ENCODE data around the gene ZBTB16.

Gene ZBTB16

GRCh38 chr11:114036958-114037357 lies 22.6 kb upstream of the ZBTB16 start:
- DNase-seq (ENCODE audit: low spot score), result no peak
- in situ Hi-C loops (cut with MboI; ENCODE audit: low sequenced_read_pairs, unreplicated experiment), result no loop called here
- no peak for TF ChIP-seq CTCF (IDR thresholded peaks at IDR 0.05; ENCODE audit: borderline replicate concordance, control extremely low read depth, extremely low read depth, insufficient read depth, missing control alignments)

- in situ Hi-C loops (cut with MboI; ENCODE audit: low sequenced_read_pairs, unreplicated experiment), result no loop called here
- TF ChIP-seq CTCF (IDR thresholded peaks at IDR 0.05; ENCODE audit: borderline replicate concordance, control extremely low read depth, extremely low read depth, insufficient read depth, missing control alignments), result no peak
- no peak for DNase-seq (ENCODE audit: low spot score)
These were observed 20.0 kb upstream of the ZBTB16 start for GRCh38 chr11:114039551-114039950.

- no peak for TF ChIP-seq CTCF (IDR thresholded peaks at IDR 0.05; ENCODE audit: borderline replicate concordance, control extremely low read depth, extremely low read depth, insufficient read depth, missing control alignments)
- in situ Hi-C loops (cut with MboI; ENCODE audit: low sequenced_read_pairs, unreplicated experiment), result no loop called here
- DNase-seq (ENCODE audit: low spot score), result no peak
These were observed 18.8 kb upstream of the ZBTB16 start for GRCh38 chr11:114040706-114041211.

- in situ Hi-C loops (cut with MboI; ENCODE audit: low sequenced_read_pairs, unreplicated experiment), result no loop called here
- no peak for TF ChIP-seq CTCF (IDR thresholded peaks at IDR 0.05; ENCODE audit: borderline replicate concordance, control extremely low read depth, extremely low read depth, insufficient read depth, missing control alignments)
These were observed 17.3 kb upstream of the ZBTB16 start for GRCh38 chr11:114042234-114042633.

GRCh38 chr11:114044042-114044871 lies 15.3 kb upstream of the ZBTB16 start:
- TF ChIP-seq CTCF (IDR thresholded peaks at IDR 0.05; ENCODE audit: borderline replicate concordance, control extremely low read depth, extremely low read depth, insufficient read depth, missing control alignments), result no peak
- no peak for DNase-seq (ENCODE audit: low spot score)
- in situ Hi-C loops (cut with MboI; ENCODE audit: low sequenced_read_pairs, unreplicated experiment), result no loop called here

More at GRCh38 chr11:114042234-114042633, 17.3 kb upstream of the ZBTB16 start:
- no peak for DNase-seq (ENCODE audit: low spot score)

GRCh38 chr11:114047327-114047726 lies 12.2 kb upstream of the ZBTB16 start:
- TF ChIP-seq CTCF (IDR thresholded peaks at IDR 0.05; ENCODE audit: borderline replicate concordance, control extremely low read depth, extremely low read depth, insufficient read depth, missing control alignments), result no peak
- no peak for DNase-seq (ENCODE audit: low spot score)

More at GRCh38 chr11:114047327-114047726, 12.2 kb upstream of the ZBTB16 start:
- in situ Hi-C loops (cut with MboI; ENCODE audit: low sequenced_read_pairs, unreplicated experiment), result no loop called here

All from GM13976 (cell line).